ENCODE data around the gene GRK5.

Gene GRK5

GRCh38 chr10:119393019-119393418 is 185.6 kb downstream of the GRK5 start:
- DNase-seq (ENCODE audit: low read depth) = no peak
- no peak overlapping the region for H3K4me3 ChIP-seq (replicated peaks; ENCODE audit: low read depth, low read length)
- TF ChIP-seq CTCF (IDR thresholded peaks at IDR 0.05; ENCODE audit: low read length, missing control alignments) = no peak

GRCh38 chr10:119393421-119393820 is 186.1 kb downstream of the GRK5 start:
- DNase-seq (ENCODE audit: low read depth) = no peak
- TF ChIP-seq CTCF (IDR thresholded peaks at IDR 0.05; ENCODE audit: low read length, missing control alignments) = no peak
- H3K4me3 ChIP-seq (replicated peaks; ENCODE audit: low read depth, low read length) = no peak overlapping the region

- no peak for TF ChIP-seq CTCF (IDR thresholded peaks at IDR 0.05; ENCODE audit: low read length, missing control alignments)
- no peak for DNase-seq (ENCODE audit: low read depth)
- no peak overlapping the region for H3K4me3 ChIP-seq (replicated peaks; ENCODE audit: low read depth, low read length)
Observed at GRCh38 chr10:119393845-119394244, 186.5 kb downstream of the GRK5 start.

- TF ChIP-seq CTCF (IDR thresholded peaks at IDR 0.05; ENCODE audit: low read length, missing control alignments) = no peak
- no peak for DNase-seq (ENCODE audit: low read depth)
- no peak overlapping the region for H3K4me3 ChIP-seq (replicated peaks; ENCODE audit: low read depth, low read length)
Observed at GRCh38 chr10:119394657-119395279, 187.4 kb downstream of the GRK5 start.

GRCh38 chr10:119395280-119396007 is 188.1 kb downstream of the GRK5 start:
- TF ChIP-seq CTCF (IDR thresholded peaks at IDR 0.05; ENCODE audit: low read length, missing control alignments) = no peak
- H3K4me3 ChIP-seq (replicated peaks; ENCODE audit: low read depth, low read length) = no peak overlapping the region
- DNase-seq (ENCODE audit: low read depth) = peak; percentile 82

- no peak for TF ChIP-seq CTCF (IDR thresholded peaks at IDR 0.05; ENCODE audit: low read length, missing control alignments)
- no peak for DNase-seq (ENCODE audit: low read depth)
- no peak overlapping the region for H3K4me3 ChIP-seq (replicated peaks; ENCODE audit: low read depth, low read length)
Observed at GRCh38 chr10:119396008-119396708, 188.8 kb downstream of the GRK5 start.

Data from fibroblast of pulmonary artery (primary cell).